ENCODE data around the gene LRP10. TPM values are rescaled to one million over a fixed set of nuclear protein-coding genes. Genes with fewer than 3 reads are reported as not detected.

The LRP10 gene
- total RNA-seq, 1 experiment from 2014 or later = 7.8 TPM

DNA sequence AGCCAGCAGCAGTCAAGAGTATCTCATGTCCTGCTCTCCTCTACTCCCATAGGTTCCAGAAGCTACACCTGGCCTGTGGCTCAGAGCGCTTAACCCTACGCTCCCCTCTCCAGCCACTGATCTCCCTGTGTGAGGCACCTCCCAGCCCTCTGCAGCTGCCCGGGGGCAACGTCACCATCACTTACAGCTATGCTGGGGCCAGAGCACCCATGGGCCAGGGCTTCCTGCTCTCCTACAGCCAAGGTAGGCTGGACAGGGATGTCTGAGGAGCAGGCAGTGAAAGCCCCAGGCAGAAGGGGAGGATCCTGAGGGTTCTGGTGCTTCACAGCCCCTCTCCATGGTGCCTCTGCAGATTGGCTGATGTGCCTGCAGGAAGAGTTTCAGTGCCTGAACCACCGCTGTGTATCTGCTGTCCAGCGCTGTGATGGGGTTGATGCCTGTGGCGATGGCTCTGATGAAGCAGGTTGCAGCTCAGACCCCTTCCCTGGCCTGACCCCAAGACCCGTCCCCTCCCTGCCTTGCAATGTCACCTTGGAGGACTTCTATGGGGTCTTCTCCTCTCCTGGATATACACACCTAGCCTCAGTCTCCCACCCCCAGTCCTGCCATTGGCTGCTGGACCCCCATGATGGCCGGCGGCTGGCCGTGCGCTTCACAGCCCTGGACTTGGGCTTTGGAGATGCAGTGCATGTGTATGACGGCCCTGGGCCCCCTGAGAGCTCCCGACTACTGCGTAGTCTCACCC lies 3.6 kb downstream of the LRP10 start:
- no peak for DNase-seq (ENCODE audit: low spot score)
- TF ChIP-seq, protein P1, sequence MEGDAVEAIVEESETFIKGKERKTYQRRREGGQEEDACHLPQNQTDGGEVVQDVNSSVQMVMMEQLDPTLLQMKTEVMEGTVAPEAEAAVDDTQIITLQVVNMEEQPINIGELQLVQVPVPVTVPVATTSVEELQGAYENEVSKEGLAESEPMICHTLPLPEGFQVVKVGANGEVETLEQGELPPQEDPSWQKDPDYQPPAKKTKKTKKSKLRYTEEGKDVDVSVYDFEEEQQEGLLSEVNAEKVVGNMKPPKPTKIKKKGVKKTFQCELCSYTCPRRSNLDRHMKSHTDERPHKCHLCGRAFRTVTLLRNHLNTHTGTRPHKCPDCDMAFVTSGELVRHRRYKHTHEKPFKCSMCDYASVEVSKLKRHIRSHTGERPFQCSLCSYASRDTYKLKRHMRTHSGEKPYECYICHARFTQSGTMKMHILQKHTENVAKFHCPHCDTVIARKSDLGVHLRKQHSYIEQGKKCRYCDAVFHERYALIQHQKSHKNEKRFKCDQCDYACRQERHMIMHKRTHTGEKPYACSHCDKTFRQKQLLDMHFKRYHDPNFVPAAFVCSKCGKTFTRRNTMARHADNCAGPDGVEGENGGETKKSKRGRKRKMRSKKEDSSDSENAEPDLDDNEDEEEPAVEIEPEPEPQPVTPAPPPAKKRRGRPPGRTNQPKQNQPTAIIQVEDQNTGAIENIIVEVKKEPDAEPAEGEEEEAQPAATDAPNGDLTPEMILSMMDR (conservative IDR thresholded peaks at IDR 0.05; ENCODE audit: low read depth, low read length) = no peak
- no peak for TF ChIP-seq EZH2 (IDR thresholded peaks at IDR 0.05; ENCODE audit: borderline replicate concordance, low read depth, low read length, poor library complexity, severe bottlenecking)
- intact Hi-C loops (cut with micrococcal nuclease; ENCODE audit: unreplicated experiment) = no loop called here
- Histone ChIP-seq H3K36me3 (ENCODE audit: insufficient read depth, low read length, poor library complexity, severe bottlenecking) (no peaks in the 10 kb centered on the region), H3K4me1 (ENCODE audit: insufficient read depth, low read length, poor library complexity, severe bottlenecking) (peaks cover 12% of the 10 kb centered on the region), H3K4me3 (ENCODE audit: low read depth, low read length, poor library complexity, severe bottlenecking) (no peak overlapping the region), H3K27me3 (replicated peaks; ENCODE audit: insufficient read depth, low read depth, low read length, poor library complexity) (no peaks in the 10 kb centered on the region), H3K27ac (ENCODE audit: low read depth, low read length, poor library complexity, severe bottlenecking) (no peak overlapping the region), H3K9me3 (ENCODE audit: low read depth, low read length, poor library complexity, severe bottlenecking) (no peaks in the 10 kb centered on the region)
- ChIA-PET POLR2A (ENCODE audit: low non-redundant PET) (no interaction called here), CTCF (no interaction called here)
- no TSS peak for BruUV-seq (replicated peaks)

DNA sequence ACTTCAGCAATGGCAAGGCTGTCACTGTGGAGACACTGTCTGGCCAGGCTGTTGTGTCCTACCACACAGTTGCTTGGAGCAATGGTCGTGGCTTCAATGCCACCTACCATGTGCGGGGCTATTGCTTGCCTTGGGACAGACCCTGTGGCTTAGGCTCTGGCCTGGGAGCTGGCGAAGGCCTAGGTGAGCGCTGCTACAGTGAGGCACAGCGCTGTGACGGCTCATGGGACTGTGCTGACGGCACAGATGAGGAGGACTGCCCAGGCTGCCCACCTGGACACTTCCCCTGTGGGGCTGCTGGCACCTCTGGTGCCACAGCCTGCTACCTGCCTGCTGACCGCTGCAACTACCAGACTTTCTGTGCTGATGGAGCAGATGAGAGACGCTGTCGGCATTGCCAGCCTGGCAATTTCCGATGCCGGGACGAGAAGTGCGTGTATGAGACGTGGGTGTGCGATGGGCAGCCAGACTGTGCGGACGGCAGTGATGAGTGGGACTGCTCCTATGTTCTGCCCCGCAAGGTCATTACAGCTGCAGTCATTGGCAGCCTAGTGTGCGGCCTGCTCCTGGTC lies 4.3 kb downstream of the LRP10 start:
- ChIA-PET CTCF (no interaction called here), POLR2A (ENCODE audit: low non-redundant PET) (no interaction called here)

DNA sequence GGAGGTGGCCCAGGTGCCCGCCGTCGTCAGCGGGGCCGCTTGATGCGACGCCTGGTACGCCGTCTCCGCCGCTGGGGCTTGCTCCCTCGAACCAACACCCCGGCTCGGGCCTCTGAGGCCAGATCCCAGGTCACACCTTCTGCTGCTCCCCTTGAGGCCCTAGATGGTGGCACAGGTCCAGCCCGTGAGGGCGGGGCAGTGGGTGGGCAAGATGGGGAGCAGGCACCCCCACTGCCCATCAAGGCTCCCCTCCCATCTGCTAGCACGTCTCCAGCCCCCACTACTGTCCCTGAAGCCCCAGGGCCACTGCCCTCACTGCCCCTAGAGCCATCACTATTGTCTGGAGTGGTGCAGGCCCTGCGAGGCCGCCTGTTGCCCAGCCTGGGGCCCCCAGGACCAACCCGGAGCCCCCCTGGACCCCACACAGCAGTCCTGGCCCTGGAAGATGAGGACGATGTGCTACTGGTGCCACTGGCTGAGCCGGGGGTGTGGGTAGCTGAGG lies 5.5 kb downstream of the LRP10 start:
- ChIA-PET CTCF (no interaction called here), POLR2A (ENCODE audit: low non-redundant PET) (no interaction called here)
- no TSS peak for BruUV-seq (replicated peaks)
- no peak for DNase-seq (ENCODE audit: low spot score)
- no peak overlapping the region for H3K27ac ChIP-seq (ENCODE audit: low read depth, low read length, poor library complexity, severe bottlenecking)
- H3K4me1 ChIP-seq (ENCODE audit: insufficient read depth, low read length, poor library complexity, severe bottlenecking) = peaks cover 3% of the 10 kb centered on the region
- intact Hi-C loops (cut with micrococcal nuclease; ENCODE audit: unreplicated experiment) = no loop called here
- no peaks in the 10 kb centered on the region for H3K36me3 ChIP-seq (ENCODE audit: insufficient read depth, low read length, poor library complexity, severe bottlenecking)
- H3K9me3 ChIP-seq (ENCODE audit: low read depth, low read length, poor library complexity, severe bottlenecking) = no peaks in the 10 kb centered on the region
- H3K4me3 ChIP-seq (ENCODE audit: low read depth, low read length, poor library complexity, severe bottlenecking) = no peak overlapping the region
- TF ChIP-seq EZH2 (IDR thresholded peaks at IDR 0.05; ENCODE audit: borderline replicate concordance, low read depth, low read length, poor library complexity, severe bottlenecking) = no peak
- TF ChIP-seq, protein P1 (conservative IDR thresholded peaks at IDR 0.05; ENCODE audit: low read depth, low read length) = no peak
- no peaks in the 10 kb centered on the region for H3K27me3 ChIP-seq (replicated peaks; ENCODE audit: insufficient read depth, low read depth, low read length, poor library complexity)

More for the DNA sequence above, 4.3 kb downstream of the LRP10 start:
- intact Hi-C loops (cut with micrococcal nuclease; ENCODE audit: unreplicated experiment) = no loop called here
- no peak for DNase-seq (ENCODE audit: low spot score)
- Histone ChIP-seq H3K27ac (ENCODE audit: low read depth, low read length, poor library complexity, severe bottlenecking) (no peak overlapping the region), H3K36me3 (ENCODE audit: insufficient read depth, low read length, poor library complexity, severe bottlenecking) (no peaks in the 10 kb centered on the region), H3K27me3 (replicated peaks; ENCODE audit: insufficient read depth, low read depth, low read length, poor library complexity) (no peaks in the 10 kb centered on the region), H3K9me3 (ENCODE audit: low read depth, low read length, poor library complexity, severe bottlenecking) (no peaks in the 10 kb centered on the region), H3K4me1 (ENCODE audit: insufficient read depth, low read length, poor library complexity, severe bottlenecking) (peaks cover 10% of the 10 kb centered on the region), H3K4me3 (ENCODE audit: low read depth, low read length, poor library complexity, severe bottlenecking) (no peak overlapping the region)
- TF ChIP-seq, protein P1 (conservative IDR thresholded peaks at IDR 0.05; ENCODE audit: low read depth, low read length) = no peak
- no peak for TF ChIP-seq EZH2 (IDR thresholded peaks at IDR 0.05; ENCODE audit: borderline replicate concordance, low read depth, low read length, poor library complexity, severe bottlenecking)
- no TSS peak for BruUV-seq (replicated peaks)
